MM.1S (cell line): ENCODE measurements around the gene YBX2.

Source experiments
- EZH2 ChIP-seq: fragments of 300-600 bp; sonication (generic); optimal IDR thresholded peaks from 2 replicates; pipeline ENCODE3; 2017; ENCODE audit warnings: low read depth, mild to moderate bottlenecking, antibody characterized with exemption, low read length, mixed read lengths
- EZH2phosphoT487 ChIP-seq: fragments of 300-600 bp; sonication (generic); IDR thresholded peaks from 2 replicates; pipeline ENCODE4 v1.6.1; 2018; ENCODE audit warnings: antibody characterized with exemption, low read length
- TF ChIP-seq, protein P1 (sequence below): fragments of 300-600 bp; sonication (generic); IDR thresholded peaks from 2 replicates; pipeline ENCODE4 v1.5.1; 2016; ENCODE audit warnings: antibody characterized with exemption, low read length, mixed read lengths

- TF ChIP-seq, protein P1, sequence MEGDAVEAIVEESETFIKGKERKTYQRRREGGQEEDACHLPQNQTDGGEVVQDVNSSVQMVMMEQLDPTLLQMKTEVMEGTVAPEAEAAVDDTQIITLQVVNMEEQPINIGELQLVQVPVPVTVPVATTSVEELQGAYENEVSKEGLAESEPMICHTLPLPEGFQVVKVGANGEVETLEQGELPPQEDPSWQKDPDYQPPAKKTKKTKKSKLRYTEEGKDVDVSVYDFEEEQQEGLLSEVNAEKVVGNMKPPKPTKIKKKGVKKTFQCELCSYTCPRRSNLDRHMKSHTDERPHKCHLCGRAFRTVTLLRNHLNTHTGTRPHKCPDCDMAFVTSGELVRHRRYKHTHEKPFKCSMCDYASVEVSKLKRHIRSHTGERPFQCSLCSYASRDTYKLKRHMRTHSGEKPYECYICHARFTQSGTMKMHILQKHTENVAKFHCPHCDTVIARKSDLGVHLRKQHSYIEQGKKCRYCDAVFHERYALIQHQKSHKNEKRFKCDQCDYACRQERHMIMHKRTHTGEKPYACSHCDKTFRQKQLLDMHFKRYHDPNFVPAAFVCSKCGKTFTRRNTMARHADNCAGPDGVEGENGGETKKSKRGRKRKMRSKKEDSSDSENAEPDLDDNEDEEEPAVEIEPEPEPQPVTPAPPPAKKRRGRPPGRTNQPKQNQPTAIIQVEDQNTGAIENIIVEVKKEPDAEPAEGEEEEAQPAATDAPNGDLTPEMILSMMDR: no peak
- TF ChIP-seq EZH2phosphoT487 (no peak), EZH2 (no peak)
Observed at GRCh38 chr17:7304179-7304578, 9.7 kb upstream of the YBX2 start.
